OCI-LY7 (cell line): ENCODE results near the gene SLC41A1. TPM values are rescaled to one million over a fixed set of nuclear protein-coding genes. Genes with fewer than 3 reads are reported as not detected.

Experiments used
- BruUV-seq: library from RNA; stranded (reverse); fragments of 400-500 nt; replicated peaks from 2 replicates; lab custom pipeline; 2021; lab: Mats Ljungman, UMichigan
- CTCF ChIA-PET: fragments of 300-600 bp; sonication (Branson Sonifier 250); formaldehyde crosslinking; loops from one replicate; lab custom pipeline; 2022; ENCODE audit warnings: antibody characterized with exemption; ENCODE audit not compliant: unreplicated experiment; lab: Charles Lee
- POLR2A ChIA-PET: fragments of 300-600 bp; sonication (Branson Sonifier 250); formaldehyde crosslinking; loops from one replicate; lab custom pipeline; 2022; ENCODE audit warnings: antibody characterized with exemption; lab: Charles Lee
- DNase-seq: peaks from one replicate; pipeline ENCODE4 v3.0.0-alpha.2; 2015; ENCODE audit warnings: low spot score
- H2AFZ ChIP-seq: fragments of 200-600 bp; sonication (generic), shearing (Covaris generic); 2 replicates; pipeline ENCODE4 v1.6.1; 2014; ENCODE audit warnings: mild to moderate bottlenecking, antibody characterized with exemption, low read length, moderate library complexity
- H3K27ac ChIP-seq: fragments of 200-600 bp; sonication (generic); 2 replicates; pipeline ENCODE4 v1.5.1; 2014; ENCODE audit warnings: mixed run types, low read depth, mild to moderate bottlenecking, moderate library complexity, low read length, inconsistent platforms; ENCODE audit not compliant: poor library complexity, severe bottlenecking
- H3K36me3 ChIP-seq: fragments of 200-600 bp; sonication (generic); 2 replicates; pipeline ENCODE4 v1.6.1; 2014; ENCODE audit warnings: mild to moderate bottlenecking, antibody characterized with exemption, low read length, moderate library complexity, mixed read lengths; ENCODE audit not compliant: insufficient read depth
- H3K4me1 ChIP-seq: fragments of 200-600 bp; sonication (generic); 2 replicates; pipeline ENCODE4 v1.5.1; 2014; ENCODE audit warnings: mild to moderate bottlenecking, low read length; ENCODE audit not compliant: insufficient read depth, poor library complexity, severe bottlenecking
- H3K4me2 ChIP-seq: fragments of 200-600 bp; sonication (generic); 2 replicates; pipeline ENCODE4 v1.6.1; 2014; ENCODE audit warnings: mild to moderate bottlenecking, low read length
- H3K4me3 ChIP-seq: fragments of 200-600 bp; sonication (generic); 2 replicates; pipeline ENCODE4 v1.5.1; 2014; ENCODE audit warnings: mild to moderate bottlenecking, low read depth, low read length; ENCODE audit not compliant: poor library complexity, severe bottlenecking
- H3K79me2 ChIP-seq: fragments of 200-600 bp; sonication (generic); 2 replicates; pipeline ENCODE4 v1.6.1; 2016; ENCODE audit warnings: low read depth, mild to moderate bottlenecking, low read length, moderate library complexity, mixed read lengths; ENCODE audit not compliant: insufficient read depth
- H3K9me2 ChIP-seq: fragments of 200-600 bp; sonication (generic); 2 replicates; pipeline ENCODE4 v1.6.1; 2016; ENCODE audit warnings: mild to moderate bottlenecking, low read length, mixed read lengths; ENCODE audit not compliant: insufficient read depth
- H3K9me3 ChIP-seq: fragments of 200-600 bp; sonication (generic); 2 replicates; pipeline ENCODE4 v1.6.1; 2014; ENCODE audit warnings: mild to moderate bottlenecking, mixed run types, low read length, mixed read lengths
- H4K20me1 ChIP-seq: fragments of 200-600 bp; sonication (generic); 2 replicates; pipeline ENCODE4 v1.6.1; 2014; ENCODE audit warnings: mild to moderate bottlenecking, antibody characterized with exemption, low read length, moderate library complexity, mixed read lengths; ENCODE audit not compliant: insufficient read depth
- EZH2phosphoT487 ChIP-seq: fragments of 200-600 bp; sonication (generic); IDR thresholded peaks from 2 replicates; pipeline ENCODE4 v1.6.1; 2018; ENCODE audit warnings: low read depth, borderline replicate concordance, mild to moderate bottlenecking, mixed run types, antibody characterized with exemption, low read length, moderate library complexity, mixed read lengths
- intact Hi-C: fragments of 100-400 bp; cut with micrococcal nuclease; formaldehyde crosslinking; loops from one replicate; pipeline ENCODE4 v1.10.0; 2022; ENCODE audit not compliant: unreplicated experiment
- total RNA-seq, 2 experiments: library from RNA; depleted of rRNA in 1 of 2; stranded (reverse); fragments of >200 nt in 1 of 2; shearing (Covaris generic) in 1 of 2; gene quantifications; 2 replicates each; pipeline ENCODE4 v1.2.3, GENCODE V29; 2014 to 2022
- TF ChIP-seq, protein P1 (sequence below): fragments of 200-600 bp; sonication (generic); conservative IDR thresholded peaks from 2 replicates; pipeline ENCODE4 v1.5.1; 2014; ENCODE audit warnings: mild to moderate bottlenecking, antibody characterized with exemption, low read length, moderate library complexity, mixed read lengths

SLC41A1 gene
- total RNA-seq, 2 experiments from 2014 or later: 3.2 to 8.2 TPM

DNA sequence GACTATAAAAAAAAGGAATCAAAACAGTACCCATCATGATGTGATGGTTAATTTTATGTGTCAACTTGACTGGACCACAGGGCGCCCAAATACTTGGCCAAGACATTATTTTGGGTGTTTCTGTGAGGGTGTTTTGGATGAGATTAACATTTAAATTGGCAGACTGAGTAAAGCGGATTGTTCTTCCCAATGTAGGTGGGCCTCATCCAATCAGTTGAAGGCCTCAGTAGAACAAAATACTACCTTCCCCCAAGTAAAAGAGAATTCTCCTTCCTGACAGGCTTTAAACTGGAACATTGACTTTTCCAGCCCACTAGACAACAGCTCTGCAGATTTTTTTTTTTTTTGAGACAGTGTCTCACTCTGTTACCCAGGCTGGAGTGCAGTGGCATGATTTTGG is 48.4 kb downstream of the SLC41A1 start:
- no peaks in the 10 kb centered on the region for H3K9me2 ChIP-seq
- TF ChIP-seq, protein P1, sequence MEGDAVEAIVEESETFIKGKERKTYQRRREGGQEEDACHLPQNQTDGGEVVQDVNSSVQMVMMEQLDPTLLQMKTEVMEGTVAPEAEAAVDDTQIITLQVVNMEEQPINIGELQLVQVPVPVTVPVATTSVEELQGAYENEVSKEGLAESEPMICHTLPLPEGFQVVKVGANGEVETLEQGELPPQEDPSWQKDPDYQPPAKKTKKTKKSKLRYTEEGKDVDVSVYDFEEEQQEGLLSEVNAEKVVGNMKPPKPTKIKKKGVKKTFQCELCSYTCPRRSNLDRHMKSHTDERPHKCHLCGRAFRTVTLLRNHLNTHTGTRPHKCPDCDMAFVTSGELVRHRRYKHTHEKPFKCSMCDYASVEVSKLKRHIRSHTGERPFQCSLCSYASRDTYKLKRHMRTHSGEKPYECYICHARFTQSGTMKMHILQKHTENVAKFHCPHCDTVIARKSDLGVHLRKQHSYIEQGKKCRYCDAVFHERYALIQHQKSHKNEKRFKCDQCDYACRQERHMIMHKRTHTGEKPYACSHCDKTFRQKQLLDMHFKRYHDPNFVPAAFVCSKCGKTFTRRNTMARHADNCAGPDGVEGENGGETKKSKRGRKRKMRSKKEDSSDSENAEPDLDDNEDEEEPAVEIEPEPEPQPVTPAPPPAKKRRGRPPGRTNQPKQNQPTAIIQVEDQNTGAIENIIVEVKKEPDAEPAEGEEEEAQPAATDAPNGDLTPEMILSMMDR: no peak
- no peak for TF ChIP-seq EZH2phosphoT487
- H2AFZ ChIP-seq: no peak overlapping the region
- CTCF ChIA-PET: no interaction called here
- no peaks in the 10 kb centered on the region for H3K79me2 ChIP-seq
- no TSS peak for BruUV-seq
- intact Hi-C loops: no loop called here
- no peaks in the 10 kb centered on the region for H4K20me1 ChIP-seq
- no peaks in the 10 kb centered on the region for H3K9me3 ChIP-seq
- POLR2A ChIA-PET: interaction anchor here (0.6 to 1.4 kb wide), 2 partner anchors 9 to 15 kb away, joined by 3 to 6 read pairs; no protein-coding TSS in a partner anchor
- no peaks in the 10 kb centered on the region for H3K4me1 ChIP-seq
- H3K4me2 ChIP-seq: no peak overlapping the region
- no peak overlapping the region for H3K27ac ChIP-seq
- H3K36me3 ChIP-seq: no peaks in the 10 kb centered on the region
- no peak for DNase-seq
- no peak overlapping the region for H3K4me3 ChIP-seq

DNA sequence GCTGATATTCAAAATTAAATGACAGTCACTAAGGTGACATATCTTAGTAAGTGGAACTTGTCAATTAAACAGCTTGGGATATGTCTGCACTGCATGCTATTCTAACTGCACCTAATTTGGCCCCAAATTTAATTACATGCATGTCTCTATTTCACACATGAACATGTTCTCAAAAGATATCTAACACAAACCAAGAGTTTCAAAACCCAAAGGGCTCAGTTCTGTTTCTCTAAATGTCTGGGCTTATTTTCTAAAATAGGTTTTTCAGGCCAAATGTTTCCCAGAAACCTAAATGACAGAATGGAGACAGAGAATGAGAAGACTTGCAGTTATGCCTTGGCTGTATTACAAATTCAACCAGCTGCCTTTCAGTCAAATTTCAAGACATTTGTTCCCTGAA is 49.0 kb downstream of the SLC41A1 start:
- BruUV-seq: no TSS peak
- DNase-seq: no peak
- Histone ChIP-seq H3K79me2 (no peaks in the 10 kb centered on the region), H3K4me3 (no peak overlapping the region), H3K27ac (no peak overlapping the region), H3K36me3 (no peaks in the 10 kb centered on the region), H4K20me1 (no peaks in the 10 kb centered on the region), H3K9me2 (no peaks in the 10 kb centered on the region), H3K9me3 (no peaks in the 10 kb centered on the region), H3K4me1 (no peaks in the 10 kb centered on the region), H3K4me2 (no peak overlapping the region), H2AFZ (no peak overlapping the region)
- ChIA-PET POLR2A (interaction anchor here (0.7 to 0.9 kb wide), 3 partner anchors 17 to 678 kb away, joined by 3 to 8 read pairs (median 5); no protein-coding TSS in a partner anchor), CTCF (no interaction called here)
- TF ChIP-seq, protein P1: no peak
- no peak for TF ChIP-seq EZH2phosphoT487
- intact Hi-C loops: no loop called here

DNA sequence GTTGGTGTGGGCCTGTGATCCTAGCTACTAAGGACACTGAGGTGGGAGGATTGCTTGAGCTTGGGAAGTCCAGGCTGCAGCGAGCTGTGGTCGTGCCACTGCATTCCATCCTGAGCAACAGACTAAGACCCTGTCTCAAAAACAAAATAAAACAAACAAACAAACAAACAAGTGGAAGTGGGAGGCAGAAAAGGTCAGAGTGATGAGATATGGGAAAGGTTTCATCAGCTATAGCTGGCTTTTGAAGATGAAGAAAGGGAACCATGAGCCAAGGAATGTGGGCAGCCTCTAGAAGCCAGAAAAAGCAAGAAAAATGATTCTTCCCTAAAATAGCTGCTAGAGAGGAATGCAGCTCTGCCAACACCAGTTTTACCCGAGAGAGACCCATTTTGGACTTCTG is 52.4 kb downstream of the SLC41A1 start:
- DNase-seq: no peak
- CTCF ChIA-PET: no interaction called here
- no peaks in the 10 kb centered on the region for H3K4me1 ChIP-seq
- intact Hi-C loops: no loop called here
- no peaks in the 10 kb centered on the region for H3K9me2 ChIP-seq
- TF ChIP-seq, protein P1: no peak
- no peak for TF ChIP-seq EZH2phosphoT487
- no peak overlapping the region for H2AFZ ChIP-seq
- no peaks in the 10 kb centered on the region for H4K20me1 ChIP-seq
- H3K9me3 ChIP-seq: no peaks in the 10 kb centered on the region
- BruUV-seq: no TSS peak
- no peak overlapping the region for H3K4me3 ChIP-seq
- no peak overlapping the region for H3K27ac ChIP-seq
- POLR2A ChIA-PET: no interaction called here
- H3K4me2 ChIP-seq: no peak overlapping the region
- H3K36me3 ChIP-seq: no peaks in the 10 kb centered on the region
- H3K79me2 ChIP-seq: no peaks in the 10 kb centered on the region
